K562 (cell line): ENCODE measurements around the gene CSNK2A1. TPM values are rescaled to one million over a fixed set of nuclear protein-coding genes. Genes with fewer than 3 reads are reported as not detected.

ENCODE experiments used
- E2F3 ChIP-seq: fragments of 250-450 bp; sonication (Bioruptor Pico); IDR thresholded peaks from 2 replicates; pipeline ENCODE4 v1.4.0; 2020; ENCODE audit warnings: mild to moderate bottlenecking
- EWSR1 ChIP-seq: fragments of 450-650 bp; IDR thresholded peaks from 2 replicates; pipeline ENCODE4 v1.6.1; 2018; ENCODE audit warnings: borderline replicate concordance, mild to moderate bottlenecking, low read depth, moderate library complexity; ENCODE audit not compliant: partially characterized antibody
- HMGN3 ChIP-seq: IDR thresholded peaks from 2 replicates; pipeline ENCODE4 v1.6.1; 2011; ENCODE audit warnings: borderline replicate concordance, low read depth, mild to moderate bottlenecking, mixed read lengths, low read length; ENCODE audit not compliant: insufficient read length; ENCODE audit errors: extremely low read depth
- HNRNPK ChIP-seq: fragments of 200-400 bp; formaldehyde crosslinking; IDR thresholded peaks from one replicate; pipeline ENCODE4 v1.6.1; 2018; ENCODE audit warnings: mild to moderate bottlenecking, low read depth, low read length; ENCODE audit not compliant: poor library complexity, severe bottlenecking
- MAFG ChIP-seq: fragments of 450-650 bp; conservative IDR thresholded peaks from 2 replicates; pipeline ENCODE4 v1.6.1; 2016; ENCODE audit warnings: missing genetic modification characterization, missing compliant biosample characterization
- MLLT1 ChIP-seq, 2 experiments: fragments of 450-650 bp; IDR thresholded peaks; 2 replicates each; pipeline ENCODE4 v1.6.1; 2016
- NR0B1 ChIP-seq: fragments of 450-650 bp; IDR thresholded peaks from one replicate; pipeline ENCODE4 v1.6.1; 2018; ENCODE audit warnings: mild to moderate bottlenecking, moderate library complexity; ENCODE audit not compliant: partially characterized antibody
- OTX1 ChIP-seq: fragments of 450-650 bp; formaldehyde crosslinking; IDR thresholded peaks from 2 replicates; pipeline ENCODE4 v1.4.0; 2022; ENCODE audit warnings: mild to moderate bottlenecking
- PKNOX1 ChIP-seq: fragments of 450-650 bp; IDR thresholded peaks from 2 replicates; pipeline ENCODE4 v1.6.1; 2016
- RAD21 ChIP-seq, 2 experiments: fragments of 250-450 bp in 1 of 2; fragments of 450-650 bp in 1 of 2; sonication (Bioruptor Pico) in 1 of 2; formaldehyde crosslinking in 1 of 2; IDR thresholded peaks in 1 of 2; conservative IDR thresholded peaks in 1 of 2; 2 replicates each; pipeline versions ENCODE4 v1.4.0 to v1.8.0; 2020 to 2022; ENCODE audit warnings: mild to moderate bottlenecking in 2 of 2, moderate library complexity in 1 of 2
- RAD51 ChIP-seq: fragments of 450-650 bp; IDR thresholded peaks from 2 replicates; pipeline ENCODE4 v1.7.1; 2016; ENCODE audit warnings: low read depth, mild to moderate bottlenecking, borderline replicate concordance
- RBM15 ChIP-seq: fragments of 200-400 bp; formaldehyde crosslinking; IDR thresholded peaks from 2 replicates; pipeline ENCODE4 v1.6.1; 2018; ENCODE audit warnings: mild to moderate bottlenecking, low read length, moderate library complexity; ENCODE audit not compliant: insufficient read depth
- SMARCA5 ChIP-seq: fragments of 450-650 bp; IDR thresholded peaks from 2 replicates; pipeline ENCODE4 v1.6.1; 2016
- SMARCB1 ChIP-seq: IDR thresholded peaks from 2 replicates; pipeline ENCODE4 v1.6.1; 2011; ENCODE audit warnings: improper control_type of control experiment, low read depth; ENCODE audit not compliant: insufficient read length
- SMARCE1 ChIP-seq: fragments of 450-650 bp; IDR thresholded peaks from 2 replicates; pipeline ENCODE4 v1.7.1; 2016; ENCODE audit warnings: mild to moderate bottlenecking
- SRF ChIP-seq, 2 experiments: fragments of 250-450, 450-650 bp in 1 of 2; sonication (Bioruptor Pico) in 1 of 2; sonication (generic) in 1 of 2; formaldehyde crosslinking; IDR thresholded peaks; 2 replicates each; pipeline versions ENCODE4 v1.5.0 to v1.5.1; 2020 to 2022; ENCODE audit warnings: mild to moderate bottlenecking in 1 of 2, missing genetic modification reagents in 1 of 2
- ZBTB33 ChIP-seq: sonication (generic); formaldehyde crosslinking; IDR thresholded peaks from 2 replicates; pipeline ENCODE4 v1.8.1; 2023; ENCODE audit warnings: mild to moderate bottlenecking, missing genetic modification reagents
- ZBTB49 ChIP-seq: sonication (generic); formaldehyde crosslinking; IDR thresholded peaks from 2 replicates; pipeline ENCODE4 v1.8.0; 2022; ENCODE audit warnings: missing genetic modification reagents, mild to moderate bottlenecking, borderline replicate concordance
- ZKSCAN3 ChIP-seq: fragments of 250-450 bp; sonication (Bioruptor Pico); IDR thresholded peaks from 2 replicates; pipeline ENCODE4 v1.4.0; 2020
- ZNF316 ChIP-seq: fragments of 450-650 bp; IDR thresholded peaks from 2 replicates; pipeline ENCODE4 v1.6.1; 2016
- ZNF436 ChIP-seq: fragments of 250-450, 450-650 bp; sonication (Bioruptor Pico); formaldehyde crosslinking; IDR thresholded peaks from 2 replicates; pipeline ENCODE4 v1.7.0; 2020; ENCODE audit warnings: mild to moderate bottlenecking
- polyA plus RNA-seq, 8 experiments: library from polyadenylated mRNA; depleted of rRNA in 4 of 8; stranded (reverse) in 5 of 8; unstranded in 3 of 8; fragments of >200 nt; fragmentation: Nextera tagmentation in 2 of 8; fragmentation: Illumina TruSeq in 1 of 8; extraction: Ambion mirVana in 2 of 8; extraction: Trizol in 1 of 8; gene quantifications; 2 replicates each; pipeline versions ENCODE4 v1.2.1 to v1.2.3, GENCODE V29; 2011 to 2014; ENCODE audit warnings: inconsistent platforms in 1 of 8, missing spikeins in 1 of 8
- total RNA-seq, 7 experiments: library from RNA; depleted of rRNA in 6 of 7; stranded (reverse); fragments of >200 nt in 6 of 7; fragmentation: Illumina TruSeq in 2 of 7; extraction: Trizol in 2 of 7; gene quantifications; 2 replicates each; pipeline versions ENCODE4 v1.2.1 to v1.2.3, GENCODE V29; 2011 to 2021; ENCODE audit warnings: low replicate concordance in 1 of 7

CSNK2A1 gene
- total and polyA plus RNA-seq, 9 of the 15 experiments (the other 6 are each of a cell fraction or from before 2014, with no cell fraction given): 71.0 to 251 (median 103) TPM

- no peak for TF ChIP-seq NR0B1
- TF ChIP-seq ZBTB49 (CRISPR knock-in tag): no peak
- TF ChIP-seq EWSR1: no peak
- peak; percentile 73 for TF ChIP-seq MAFG
- TF ChIP-seq ZBTB33 (CRISPR knock-in tag): no peak
- TF ChIP-seq E2F3: no peak
- TF ChIP-seq ZNF316: peak; percentile 84
- TF ChIP-seq SMARCE1: no peak
- TF ChIP-seq SMARCA5: no peak
- no peak for TF ChIP-seq MLLT1 (IDR thresholded peaks at IDR 0.05)
- TF ChIP-seq ZKSCAN3 (CRISPR knock-in tag): no peak
- TF ChIP-seq RAD21 (CRISPR knock-in tag; conservative IDR thresholded peaks at IDR 0.05 in 1 of 2, IDR thresholded peaks at IDR 0.05 in 1 of 2): no peak
- TF ChIP-seq HNRNPK: no peak
- peak; percentile 83 for TF ChIP-seq PKNOX1
- no peak for TF ChIP-seq SMARCB1
- TF ChIP-seq OTX1 (CRISPR knock-in tag): no peak
- no peak for TF ChIP-seq SRF (CRISPR knock-in tag; IDR thresholded peaks at IDR 0.05)
- no peak for TF ChIP-seq ZNF436 (CRISPR knock-in tag)
- TF ChIP-seq HMGN3: no peak
- no peak for TF ChIP-seq RBM15
- TF ChIP-seq RAD51: no peak
These were observed 83.4 kb downstream of the CSNK2A1 start (continued) for GRCh38 chr20:460180-460579.
